ENCODE measurements around the gene AUP1. TPM values are rescaled to one million over a fixed set of nuclear protein-coding genes. Genes with fewer than 3 reads are reported as not detected.

Gene AUP1
- polyA plus RNA-seq, 1 donor = 145 TPM

DNA sequence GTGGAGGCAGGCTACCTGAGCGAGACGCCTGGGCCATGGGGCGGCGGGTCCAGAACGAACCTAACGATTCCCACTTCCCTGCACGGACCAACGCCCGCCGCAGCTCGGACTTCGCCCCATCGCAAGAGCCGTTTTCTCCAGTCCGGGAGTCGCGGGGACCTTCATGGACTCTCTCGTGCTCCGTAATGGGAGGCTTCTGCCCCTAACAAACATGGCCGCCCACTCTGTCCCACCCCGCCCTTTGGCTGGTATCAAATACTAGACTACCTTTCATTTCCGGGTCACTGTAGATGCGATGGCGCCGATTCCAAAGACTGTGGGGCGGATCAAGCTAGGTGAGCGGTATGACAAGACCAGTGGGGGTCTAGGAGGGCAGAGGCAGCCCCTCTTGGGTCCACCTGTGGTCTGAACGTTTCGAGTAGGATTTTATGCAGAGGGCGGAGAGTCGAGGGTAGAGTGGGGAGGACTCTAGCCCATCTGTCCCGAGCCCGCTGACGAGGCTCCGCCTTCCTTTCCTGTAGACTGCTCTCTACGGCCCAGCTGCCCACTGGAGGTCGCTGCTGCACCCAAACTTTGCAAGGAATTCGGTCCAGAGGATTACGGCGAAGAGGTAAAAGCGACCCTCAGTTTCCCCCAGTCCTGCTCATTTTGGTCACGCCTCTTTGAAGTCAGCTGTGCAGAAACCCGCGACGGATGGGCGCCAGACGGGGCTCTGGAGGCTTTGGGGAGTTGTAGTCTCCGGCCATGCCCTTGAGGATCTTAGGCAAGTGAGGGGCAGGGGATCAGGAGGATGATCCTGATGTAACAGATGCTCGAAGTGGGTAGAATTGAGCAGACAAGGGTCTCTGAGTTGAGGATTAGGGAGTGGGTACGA lies 46.5 kb downstream of the AUP1 start, which contains the start of the genes CCDC142 and TTC31:
TSS of gene CCDC142 (minus strand) at position 198 of the 874 bp plus-strand sequence. CDS start at position 37, 161 bp downstream.
TSS of gene TTC31 (plus strand) at position 281 of the 874 bp plus-strand sequence. CDS start at position 296, 15 bp downstream.
- WGBS (ENCODE audit: insufficient coverage, low lambda C conversion rate) = 0% methylated on average over 4 of the region's 50 CpGs
- no peaks in the 10 kb centered on the region for H3K27me3 ChIP-seq (ENCODE audit: control insufficient read depth, insufficient read depth, low read length)
- H3K4me3 ChIP-seq (ENCODE audit: low read length) = peak within 1 kb of the TSS; percentile 85
- peaks cover 24% of the 10 kb centered on the region for H3K36me3 ChIP-seq (ENCODE audit: control insufficient read depth, insufficient read depth, low read length)
- no peaks in the 10 kb centered on the region for H3K9me3 ChIP-seq (ENCODE audit: control insufficient read depth, low read depth, low read length)
- peak; percentile 97 to 99 for DNase-seq
- peaks cover 20% of the 10 kb centered on the region for H3K4me1 ChIP-seq (ENCODE audit: control insufficient read depth, insufficient read depth, low read length)
- H3K27ac ChIP-seq (ENCODE audit: low read length) = peak within 1 kb of the TSS; percentile 89

DNA sequence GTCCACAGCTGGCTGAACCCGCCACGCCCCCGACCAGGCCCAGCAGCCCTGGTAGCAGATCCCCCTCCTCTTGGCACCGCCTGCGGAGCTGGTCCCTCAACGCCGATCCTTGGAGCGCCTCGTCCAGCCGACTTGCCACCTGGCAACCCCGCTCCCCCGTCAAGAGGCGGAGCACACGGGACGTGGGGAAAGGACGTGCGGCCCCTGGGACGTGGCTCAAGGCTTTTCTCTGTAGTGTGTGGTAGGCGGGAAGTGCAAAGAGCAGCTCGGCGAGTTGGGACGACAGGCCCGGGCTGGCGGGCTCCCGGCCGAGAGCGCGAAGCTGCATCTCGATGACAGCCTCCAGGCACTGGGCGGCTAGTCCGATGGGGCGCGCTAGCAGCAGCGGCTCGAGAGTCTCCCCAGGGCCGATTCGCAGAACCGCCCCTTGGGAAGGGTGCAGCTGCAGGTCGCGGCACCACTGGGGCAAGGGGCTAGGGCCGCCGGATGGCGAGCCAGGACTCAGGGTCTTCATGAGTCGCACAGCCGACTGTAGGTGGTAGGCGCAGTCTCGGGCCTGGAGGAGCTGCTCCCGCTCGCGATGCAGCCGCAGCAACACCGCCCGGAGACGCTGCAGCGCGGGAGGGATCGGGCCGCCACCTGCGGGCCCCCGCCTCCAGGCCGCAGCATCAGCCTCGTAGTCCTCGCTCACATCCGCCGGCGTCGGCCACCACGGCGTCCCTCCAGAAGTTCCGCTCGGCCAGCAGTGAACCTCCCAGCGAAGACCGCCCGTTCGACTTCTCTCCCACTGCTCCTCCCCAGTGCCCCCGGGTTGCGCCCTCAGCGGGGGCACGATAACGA lies 47.3 kb downstream of the AUP1 start:
- DNase-seq = no peak
- no peaks in the 10 kb centered on the region for H3K9me3 ChIP-seq (ENCODE audit: control insufficient read depth, low read depth, low read length)
- WGBS (ENCODE audit: insufficient coverage, low lambda C conversion rate) = no CpG with 5 or more reads among the region's 80 CpGs
- peaks cover 21% of the 10 kb centered on the region for H3K4me1 ChIP-seq (ENCODE audit: control insufficient read depth, insufficient read depth, low read length)
- H3K4me3 ChIP-seq (ENCODE audit: low read length) = peak overlapping the region; percentile 85
- H3K36me3 ChIP-seq (ENCODE audit: control insufficient read depth, insufficient read depth, low read length) = peaks cover 26% of the 10 kb centered on the region
- peak overlapping the region; percentile 89 for H3K27ac ChIP-seq (ENCODE audit: low read length)
- no peaks in the 10 kb centered on the region for H3K27me3 ChIP-seq (ENCODE audit: control insufficient read depth, insufficient read depth, low read length)

DNA sequence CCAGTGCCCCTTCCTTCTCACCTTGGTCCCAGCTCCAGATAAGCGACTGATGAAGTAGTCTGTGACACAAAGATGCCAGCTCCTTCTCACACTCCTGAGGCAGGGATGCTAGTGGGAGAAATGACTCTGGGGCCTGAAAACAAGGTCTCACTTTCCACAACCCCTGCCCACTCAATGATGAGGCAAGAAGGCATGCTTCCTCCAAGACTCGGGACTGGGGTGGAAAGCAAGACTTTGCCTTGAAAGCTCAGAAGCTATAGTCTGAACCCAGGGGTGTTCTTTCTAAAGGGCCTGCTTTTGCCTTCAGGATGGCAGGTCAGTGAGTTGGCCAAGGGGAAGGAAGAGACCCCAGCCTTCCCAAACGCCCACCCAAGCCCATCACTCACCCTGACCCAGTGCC lies 48.1 kb downstream of the AUP1 start:
- no CpG with 5 or more reads among the region's 3 CpGs for WGBS (ENCODE audit: insufficient coverage, low lambda C conversion rate)
- H3K36me3 ChIP-seq (ENCODE audit: control insufficient read depth, insufficient read depth, low read length) = peaks cover 22% of the 10 kb centered on the region
- peak overlapping the region; percentile 85 for H3K4me3 ChIP-seq (ENCODE audit: low read length)
- H3K27me3 ChIP-seq (ENCODE audit: control insufficient read depth, insufficient read depth, low read length) = no peaks in the 10 kb centered on the region
- H3K4me1 ChIP-seq (ENCODE audit: control insufficient read depth, insufficient read depth, low read length) = peaks cover 26% of the 10 kb centered on the region
- no peaks in the 10 kb centered on the region for H3K9me3 ChIP-seq (ENCODE audit: control insufficient read depth, low read depth, low read length)
- DNase-seq = no peak
- no peak overlapping the region for H3K27ac ChIP-seq (ENCODE audit: low read length)

Other genes with a start within 250 kb of the AUP1 start
- gene SLC4A5, start 186.3 kb downstream of the AUP1 start, polyA plus RNA-seq = 1.5 TPM
- gene DCTN1, start 149.4 kb downstream of the AUP1 start, polyA plus RNA-seq = 90.7 TPM
- gene C2orf81, start 108.1 kb downstream of the AUP1 start, polyA plus RNA-seq = 2.0 TPM
- 13.4 TPM for gene WDR54, start 108.0 kb downstream of the AUP1 start, polyA plus RNA-seq
- 105 TPM for gene RTKN, start 87.8 kb downstream of the AUP1 start, polyA plus RNA-seq
- 34.7 TPM for gene INO80B, start 74.6 kb downstream of the AUP1 start, polyA plus RNA-seq
- gene WBP1, start 71.3 kb downstream of the AUP1 start, polyA plus RNA-seq = 75.4 TPM
- 65.7 TPM for gene MOGS, start 64.3 kb downstream of the AUP1 start, polyA plus RNA-seq
- 45.3 TPM for gene MRPL53, start 57.0 kb downstream of the AUP1 start, polyA plus RNA-seq
- 21.3 TPM for gene CCDC142, start 46.7 kb downstream of the AUP1 start, polyA plus RNA-seq
- 51.4 TPM for gene TTC31, start 46.6 kb downstream of the AUP1 start, polyA plus RNA-seq
- 47.8 TPM for gene LBX2, start 30.1 kb downstream of the AUP1 start, polyA plus RNA-seq
- 25.5 TPM for gene PCGF1, start 22.0 kb downstream of the AUP1 start, polyA plus RNA-seq
- 5.0 TPM for gene TLX2, start 15.3 kb downstream of the AUP1 start, polyA plus RNA-seq
- 12.9 TPM for gene DQX1, start 3.5 kb downstream of the AUP1 start, polyA plus RNA-seq
- 28.2 TPM for gene HTRA2, start 227 bp upstream of the AUP1 start, polyA plus RNA-seq
- 3.6 TPM for gene LOXL3, start 24.2 kb upstream of the AUP1 start, polyA plus RNA-seq
- gene DOK1, start 25.0 kb upstream of the AUP1 start, polyA plus RNA-seq = 6.4 TPM
- gene M1AP, start 118.6 kb upstream of the AUP1 start, polyA plus RNA-seq = 0.12 TPM
- 2.9 TPM for gene SEMA4F, start 124.5 kb upstream of the AUP1 start, polyA plus RNA-seq